ENCODE results near the gene SPCS1.
"Not testable (repeated sequence)": the region's sequence is repeated elsewhere in the genome, so short reads cannot be mapped to it uniquely, and the experiment has no call there.

SPCS1 gene

GRCh38 chr3:52705688-52706686 is at the start of gene SPCS1, which contains the start of gene GLT8D1:
TSS of gene SPCS1 (plus strand) at chr3:52706106. CDS start at chr3:52706247, 141 bp downstream.
TSS of gene GLT8D1 (minus strand) at chr3:52705791. CDS start at chr3:52700460, 5,331 bp downstream.
- DNase-seq: peak; percentile 75

- DNase-seq: no peak
Observed at GRCh38 chr3:52660046-52660445, 45.9 kb upstream of the SPCS1 start.

- DNase-seq: no peak
Observed at GRCh38 chr3:52663098-52663497, 42.8 kb upstream of the SPCS1 start.

GRCh38 chr3:52670621-52671521 is 35.0 kb upstream of the SPCS1 start:
- DNase-seq: peak; percentile 82

- DNase-seq: no peak
Observed at GRCh38 chr3:52671676-52672075, 34.2 kb upstream of the SPCS1 start.

GRCh38 chr3:52676201-52676600 is 29.7 kb upstream of the SPCS1 start:
- not testable (repeated sequence) for DNase-seq

- no peak for DNase-seq
Observed at GRCh38 chr3:52678265-52679198, 27.4 kb upstream of the SPCS1 start.

- DNase-seq: no peak
Observed at GRCh38 chr3:52679199-52679538, 26.7 kb upstream of the SPCS1 start.

GRCh38 chr3:52679811-52680210 is 26.1 kb upstream of the SPCS1 start:
- no peak for DNase-seq

GRCh38 chr3:52681596-52681995 is 24.3 kb upstream of the SPCS1 start:
- DNase-seq: no peak

- no peak for DNase-seq
Observed at GRCh38 chr3:52682016-52682415, 23.9 kb upstream of the SPCS1 start.

- no peak for DNase-seq
Observed at GRCh38 chr3:52683611-52684010, 22.3 kb upstream of the SPCS1 start.

- DNase-seq: no peak
Observed at GRCh38 chr3:52684184-52684583, 21.7 kb upstream of the SPCS1 start.

GRCh38 chr3:52685285-52685708 is 20.6 kb upstream of the SPCS1 start:
- peak; percentile 69 for DNase-seq

GRCh38 chr3:52685709-52686691 is 19.9 kb upstream of the SPCS1 start, which contains the start of the genes GNL3 and PBRM1:
TSS of gene GNL3 (plus strand) at chr3:52686032. CDS start at chr3:52686093, 61 bp downstream.
TSS of gene PBRM1 (minus strand) at chr3:52685913.
- DNase-seq: peak; percentile 93

- no peak for DNase-seq
Observed at GRCh38 chr3:52688266-52688665, 17.6 kb upstream of the SPCS1 start.

GRCh38 chr3:52689151-52689550 is 16.8 kb upstream of the SPCS1 start:
- DNase-seq: no peak

- DNase-seq: no peak
Observed at GRCh38 chr3:52690560-52690959, 15.3 kb upstream of the SPCS1 start.

- DNase-seq: no peak
Observed at GRCh38 chr3:52693071-52693470, 12.8 kb upstream of the SPCS1 start.

- no peak for DNase-seq
Observed at GRCh38 chr3:52694528-52695189, 11.2 kb upstream of the SPCS1 start.

Measured in CD4-positive, alpha-beta T cell treated with Interleukin-4 for 4 hours (primary cell).